Colonic mucosa (tissue), 4 donors: ENCODE measurements around the gene TH. TPM values are rescaled to one million over a fixed set of nuclear protein-coding genes. Genes with fewer than 3 reads are reported as not detected.

Experiments used
- DNase-seq: peaks from one replicate; pipeline ENCODE4 v3.0.0-alpha.2; 2020
- H3K27ac ChIP-seq: fragments of 200-600 bp; one replicate; pipeline ENCODE4 v1.8.0; 2021
- H3K27me3 ChIP-seq: fragments of 200-600 bp; one replicate; pipeline ENCODE4 v1.8.0; 2021
- H3K36me3 ChIP-seq: fragments of 200-600 bp; one replicate; pipeline ENCODE4 v1.8.0; 2021
- H3K4me1 ChIP-seq: fragments of 200-600 bp; one replicate; pipeline ENCODE4 v1.8.0; 2021; ENCODE audit warnings: mild to moderate bottlenecking
- H3K4me3 ChIP-seq: fragments of 200-600 bp; one replicate; pipeline ENCODE4 v1.8.0; 2021
- H3K9ac ChIP-seq, 2 donors: one replicate each; pipeline ENCODE4 v1.7.0; 2013; ENCODE audit warnings: control low read depth in 2 of 2, low read depth in 2 of 2, low read length in 2 of 2
- H3K9me3 ChIP-seq: fragments of 200-600 bp; one replicate; pipeline ENCODE4 v1.8.0; 2021
- CTCF ChIP-seq: fragments of 200-600 bp; IDR thresholded peaks from one replicate; pipeline ENCODE4 v1.8.0; 2022; ENCODE audit warnings: antibody characterized with exemption, mild to moderate bottlenecking
- intact Hi-C: fragments of 100-400 bp; cut with DNase I; formaldehyde crosslinking; loops from one replicate; pipeline ENCODE4 v1.14.1; 2022
- total RNA-seq, 2 donors: library from RNA; stranded (reverse); fragmentation: NEBNext Ultra II Directional in 1 of 2; extraction: Animal tissue kit (Norgen Biotek cat#: 25700) in 1 of 2; gene quantifications; one replicate each; pipeline ENCODE4 v1.2.1, GENCODE V29; 2021
- donor health status: healthy.
- donor health status: DM: no; HTN: no; CAD: no.
- donor health status: DM: no; HTN: no; CAD: no.

Gene TH
- total RNA-seq, 2 donors from 2014 or later = 0.15 TPM; not detected in 1

GRCh38 chr11:2207212-2207611 is 35.6 kb upstream of the TH start:
- H3K4me1 ChIP-seq = peaks cover 11% of the 10 kb centered on the region
- TF ChIP-seq CTCF = no peak
- DNase-seq = no peak

GRCh38 chr11:2205981-2206690 is 34.5 kb upstream of the TH start:
- H3K27me3 ChIP-seq = no peaks in the 10 kb centered on the region
- no peak overlapping the region for H3K9ac ChIP-seq
- no peak overlapping the region for H3K4me3 ChIP-seq
- H3K4me1 ChIP-seq = peaks cover 15% of the 10 kb centered on the region
- no peak for TF ChIP-seq CTCF
- peak; percentile 20 for DNase-seq
- H3K9me3 ChIP-seq = no peaks in the 10 kb centered on the region
- H3K36me3 ChIP-seq = no peaks in the 10 kb centered on the region
- intact Hi-C loops = loop anchor here (10.0 kb wide), 1 partner anchor 319 kb away; no protein-coding TSS in a partner anchor
- H3K27ac ChIP-seq = no peak overlapping the region

More at GRCh38 chr11:2207212-2207611, 35.6 kb upstream of the TH start:
- no peaks in the 10 kb centered on the region for H3K27me3 ChIP-seq
- H3K9me3 ChIP-seq = no peaks in the 10 kb centered on the region
- H3K9ac ChIP-seq = no peak overlapping the region
- intact Hi-C loops = loop anchor here (10.0 kb wide), 1 partner anchor 318 kb away; no protein-coding TSS in a partner anchor
- no peaks in the 10 kb centered on the region for H3K36me3 ChIP-seq
- no peak overlapping the region for H3K4me3 ChIP-seq
- H3K27ac ChIP-seq = no peak overlapping the region

- H3K9ac ChIP-seq = no peak overlapping the region
- intact Hi-C loops = loop anchor here (10.0 kb wide), 1 partner anchor 320 kb away; no protein-coding TSS in a partner anchor
- peak; percentile 14 for DNase-seq
- H3K9me3 ChIP-seq = no peaks in the 10 kb centered on the region
- no peak overlapping the region for H3K27ac ChIP-seq
- H3K36me3 ChIP-seq = no peaks in the 10 kb centered on the region
- no peak for TF ChIP-seq CTCF
- H3K27me3 ChIP-seq = no peaks in the 10 kb centered on the region
- H3K4me1 ChIP-seq = peaks cover 11% of the 10 kb centered on the region
- H3K4me3 ChIP-seq = no peak overlapping the region
Measured at GRCh38 chr11:2205214-2205720, 33.7 kb upstream of the TH start.

- H3K9me3 ChIP-seq = no peaks in the 10 kb centered on the region
- no peak overlapping the region for H3K4me3 ChIP-seq
- H3K9ac ChIP-seq = no peak overlapping the region
- no peak for TF ChIP-seq CTCF
- H3K4me1 ChIP-seq = peaks cover 11% of the 10 kb centered on the region
- intact Hi-C loops = loop anchor here (10.0 kb wide), 1 partner anchor 320 kb away; no protein-coding TSS in a partner anchor
- no peak overlapping the region for H3K27ac ChIP-seq
- H3K27me3 ChIP-seq = no peaks in the 10 kb centered on the region
- DNase-seq = peak; percentile 33
- no peaks in the 10 kb centered on the region for H3K36me3 ChIP-seq
Measured at GRCh38 chr11:2204361-2205213, 33.0 kb upstream of the TH start.
